ENCODE measurements around the gene CDKL2. TPM values are rescaled to one million over a fixed set of nuclear protein-coding genes. Genes with fewer than 3 reads are reported as not detected.
"Not testable (repeated sequence)": the region's sequence is repeated elsewhere in the genome, so short reads cannot be mapped to it uniquely, and the experiment has no call there.

The CDKL2 gene
- total and polyA plus RNA-seq, 4 donors: 10.1 to 25.1 (median 15.4) TPM

GRCh38 chr4:75545526-75545925, 84.8 kb downstream of the CDKL2 start:
- no peak for DNase-seq (ENCODE audit: low read depth in 4 of 6, low spot score in 6 of 6)
- H3K27ac ChIP-seq (ENCODE audit: low read depth, low read length): no peak overlapping the region
- H3K27me3 ChIP-seq (ENCODE audit: control insufficient read depth, insufficient read depth, low read length): no peaks in the 10 kb centered on the region
- no peaks in the 10 kb centered on the region for H3K9me3 ChIP-seq (ENCODE audit: control insufficient read depth, insufficient read depth, low read length)
- H3K36me3 ChIP-seq (ENCODE audit: control insufficient read depth, insufficient read depth, low read length): peaks cover 8% of the 10 kb centered on the region
- 93% methylated on average over 5 of the region's 5 CpGs for WGBS (ENCODE audit: insufficient coverage)
- H3K4me1 ChIP-seq (ENCODE audit: control insufficient read depth, insufficient read depth, low read length): no peaks in the 10 kb centered on the region
- no peak overlapping the region for H3K4me3 ChIP-seq (ENCODE audit: low read depth, low read length)

DNA sequence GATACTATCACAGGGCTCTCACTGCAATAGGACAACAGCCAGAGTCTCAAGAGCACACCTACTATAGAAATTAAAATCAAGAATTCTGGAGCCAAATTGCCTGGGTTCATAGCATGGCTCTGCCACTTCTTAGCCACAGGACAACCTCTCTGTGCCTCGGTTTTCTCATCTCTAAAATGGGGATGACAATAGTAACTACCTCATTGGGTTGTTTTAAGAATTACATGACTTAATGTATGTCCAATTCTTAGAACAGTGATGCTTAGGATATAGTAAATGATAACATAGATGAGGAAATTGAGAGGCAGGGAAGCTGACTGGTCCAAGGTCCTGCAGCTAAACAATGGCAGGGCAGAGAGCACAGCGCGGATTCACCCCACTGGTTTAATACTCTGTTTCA, 85.5 kb downstream of the CDKL2 start:
- peaks cover 8% of the 10 kb centered on the region for H3K36me3 ChIP-seq (ENCODE audit: control insufficient read depth, insufficient read depth, low read length)
- no peaks in the 10 kb centered on the region for H3K4me1 ChIP-seq (ENCODE audit: control insufficient read depth, insufficient read depth, low read length)
- H3K9me3 ChIP-seq (ENCODE audit: control insufficient read depth, insufficient read depth, low read length): no peaks in the 10 kb centered on the region
- no peak overlapping the region for H3K4me3 ChIP-seq (ENCODE audit: low read depth, low read length)
- no peaks in the 10 kb centered on the region for H3K27me3 ChIP-seq (ENCODE audit: control insufficient read depth, insufficient read depth, low read length)
- no peak for DNase-seq (ENCODE audit: low read depth in 4 of 6, low spot score in 6 of 6)
- no peak overlapping the region for H3K27ac ChIP-seq (ENCODE audit: low read depth, low read length)
- 94% methylated on average over 2 of the region's 3 CpGs for WGBS (ENCODE audit: insufficient coverage)

DNA sequence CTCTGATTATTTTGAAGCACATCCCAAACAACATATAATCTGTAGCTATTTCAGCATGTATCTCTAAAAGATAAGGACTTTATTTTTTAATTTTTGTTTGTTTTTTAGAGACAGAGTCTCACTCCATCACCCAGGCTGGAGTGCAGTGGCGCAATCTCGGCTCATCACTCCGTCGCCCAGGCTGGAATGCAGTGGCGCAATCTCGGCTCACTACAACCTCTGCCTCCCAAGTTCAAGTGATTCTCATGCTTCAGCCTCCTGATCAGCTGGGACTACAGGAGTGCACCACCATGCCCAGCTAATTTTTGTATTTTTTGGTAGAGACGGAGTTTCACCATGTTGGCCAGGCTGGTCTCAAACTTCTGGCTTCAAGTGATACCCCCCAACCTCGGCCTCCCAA, 86.1 kb downstream of the CDKL2 start:
- WGBS (ENCODE audit: insufficient coverage): 100% methylated on average over 6 of the region's 8 CpGs
- not testable (repeated sequence) for DNase-seq (ENCODE audit: low read depth in 4 of 6, low spot score in 6 of 6); H3K4me3 ChIP-seq (ENCODE audit: low read depth, low read length); H3K4me1 ChIP-seq (ENCODE audit: control insufficient read depth, insufficient read depth, low read length); H3K27ac ChIP-seq (ENCODE audit: low read depth, low read length); H3K27me3 ChIP-seq (ENCODE audit: control insufficient read depth, insufficient read depth, low read length); H3K9me3 ChIP-seq (ENCODE audit: control insufficient read depth, insufficient read depth, low read length); H3K36me3 ChIP-seq (ENCODE audit: control insufficient read depth, insufficient read depth, low read length)

DNA sequence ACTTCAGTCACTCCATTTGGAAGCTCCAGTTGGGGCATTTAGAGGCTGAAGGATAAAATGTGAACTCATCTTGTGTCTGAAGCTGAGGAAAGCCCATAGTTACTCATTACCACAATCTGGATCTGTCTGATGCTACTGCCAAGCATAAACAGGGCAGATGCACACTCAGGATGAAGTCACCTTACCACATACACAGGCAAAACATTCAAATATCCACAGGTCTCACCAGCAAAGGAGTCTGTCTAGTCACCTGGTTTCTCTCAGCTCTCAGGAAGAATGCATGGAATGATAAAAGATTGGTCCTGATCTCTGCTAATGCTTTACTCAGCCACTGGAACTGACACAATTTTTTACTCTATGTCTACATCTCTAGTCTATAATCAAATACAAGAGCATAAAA, 87.5 kb downstream of the CDKL2 start:
- Histone ChIP-seq H3K9me3 (ENCODE audit: control insufficient read depth, insufficient read depth, low read length) (no peaks in the 10 kb centered on the region), H3K27ac (ENCODE audit: low read depth, low read length) (no peak overlapping the region), H3K4me3 (ENCODE audit: low read depth, low read length) (no peak overlapping the region), H3K27me3 (ENCODE audit: control insufficient read depth, insufficient read depth, low read length) (no peaks in the 10 kb centered on the region), H3K4me1 (ENCODE audit: control insufficient read depth, insufficient read depth, low read length) (no peaks in the 10 kb centered on the region), H3K36me3 (ENCODE audit: control insufficient read depth, insufficient read depth, low read length) (peaks cover 8% of the 10 kb centered on the region)
- DNase-seq (ENCODE audit: low read depth in 4 of 6, low spot score in 6 of 6): no peak

DNA sequence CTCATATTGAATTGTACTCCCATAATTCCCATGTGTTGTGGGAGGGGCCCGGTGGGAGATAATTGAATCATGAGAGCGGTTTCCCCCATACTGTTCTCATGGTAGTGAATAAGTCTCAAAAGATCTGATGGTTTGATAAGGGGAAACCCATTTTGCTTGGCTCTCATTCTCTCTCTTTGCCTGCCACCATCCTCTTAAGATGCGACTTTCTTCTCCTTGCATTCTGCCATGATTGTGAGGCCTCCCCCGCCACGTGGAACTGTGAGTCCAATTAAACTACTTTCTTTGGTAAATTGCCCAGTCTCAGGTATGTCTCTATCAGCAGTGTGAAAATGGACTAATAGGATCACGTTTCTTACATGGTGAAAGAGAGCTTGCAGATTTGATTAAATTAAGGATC, 93.0 kb downstream of the CDKL2 start:
- WGBS (ENCODE audit: insufficient coverage): 84% methylated on average over 4 of the region's 6 CpGs

GRCh38 chr4:75533926-75534325, 96.4 kb downstream of the CDKL2 start:
- H3K27me3 ChIP-seq (ENCODE audit: control insufficient read depth, insufficient read depth, low read length); H3K4me1 ChIP-seq (ENCODE audit: control insufficient read depth, insufficient read depth, low read length); H3K4me3 ChIP-seq (ENCODE audit: low read depth, low read length); H3K9me3 ChIP-seq (ENCODE audit: control insufficient read depth, insufficient read depth, low read length); H3K36me3 ChIP-seq (ENCODE audit: control insufficient read depth, insufficient read depth, low read length); H3K27ac ChIP-seq (ENCODE audit: low read depth, low read length); DNase-seq (ENCODE audit: low read depth in 4 of 6, low spot score in 6 of 6): not testable (repeated sequence)

More for the DNA sequence above, 93.0 kb downstream of the CDKL2 start:
- not testable (repeated sequence) for H3K4me1 ChIP-seq (ENCODE audit: control insufficient read depth, insufficient read depth, low read length); H3K9me3 ChIP-seq (ENCODE audit: control insufficient read depth, insufficient read depth, low read length); H3K36me3 ChIP-seq (ENCODE audit: control insufficient read depth, insufficient read depth, low read length); H3K27ac ChIP-seq (ENCODE audit: low read depth, low read length); H3K27me3 ChIP-seq (ENCODE audit: control insufficient read depth, insufficient read depth, low read length); DNase-seq (ENCODE audit: low read depth in 4 of 6, low spot score in 6 of 6); H3K4me3 ChIP-seq (ENCODE audit: low read depth, low read length)

DNA sequence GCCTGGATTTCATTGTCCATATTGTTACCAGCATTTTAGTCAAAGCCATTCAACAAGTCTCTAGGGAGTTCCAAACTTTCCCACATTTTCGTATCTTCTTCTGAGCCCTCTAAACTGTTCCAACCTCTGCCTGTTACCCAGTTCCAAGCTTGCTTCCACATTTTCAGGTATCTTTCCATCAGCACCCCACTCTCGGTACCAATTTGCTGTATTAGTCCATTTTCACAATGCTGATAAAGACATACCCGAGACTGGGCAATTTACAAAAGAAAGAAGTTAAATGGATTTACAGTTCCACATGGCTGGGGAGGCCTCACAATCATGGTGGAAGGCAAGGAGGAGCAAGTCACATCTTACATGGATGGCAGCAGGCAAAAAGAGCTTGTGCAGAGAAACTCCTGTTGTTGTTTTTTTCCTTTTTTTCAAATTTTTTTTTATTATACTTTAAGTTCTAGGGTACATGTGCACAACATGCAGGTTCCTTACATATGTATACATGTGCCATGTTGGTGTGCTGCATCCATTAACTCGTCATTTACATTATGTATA, 96.9 kb downstream of the CDKL2 start:
- H3K9me3 ChIP-seq (ENCODE audit: control insufficient read depth, insufficient read depth, low read length); DNase-seq (ENCODE audit: low read depth in 4 of 6, low spot score in 6 of 6); H3K27ac ChIP-seq (ENCODE audit: low read depth, low read length); H3K4me3 ChIP-seq (ENCODE audit: low read depth, low read length); H3K36me3 ChIP-seq (ENCODE audit: control insufficient read depth, insufficient read depth, low read length); H3K4me1 ChIP-seq (ENCODE audit: control insufficient read depth, insufficient read depth, low read length); H3K27me3 ChIP-seq (ENCODE audit: control insufficient read depth, insufficient read depth, low read length): not testable (repeated sequence)
- 100% methylated on average over 2 of the region's 4 CpGs for WGBS (ENCODE audit: insufficient coverage)

- not testable (repeated sequence) for DNase-seq (ENCODE audit: low read depth in 4 of 6, low spot score in 6 of 6); H3K9me3 ChIP-seq (ENCODE audit: control insufficient read depth, insufficient read depth, low read length); H3K27me3 ChIP-seq (ENCODE audit: control insufficient read depth, insufficient read depth, low read length); H3K27ac ChIP-seq (ENCODE audit: low read depth, low read length); H3K4me1 ChIP-seq (ENCODE audit: control insufficient read depth, insufficient read depth, low read length); H3K36me3 ChIP-seq (ENCODE audit: control insufficient read depth, insufficient read depth, low read length); H3K4me3 ChIP-seq (ENCODE audit: low read depth, low read length)
- 100% methylated on average over 3 of the region's 7 CpGs for WGBS (ENCODE audit: insufficient coverage)
Observed at GRCh38 chr4:75531536-75532143, 98.7 kb downstream of the CDKL2 start.

- WGBS (ENCODE audit: insufficient coverage): 100% methylated on average over 1 of the region's 2 CpGs
- H3K36me3 ChIP-seq (ENCODE audit: control insufficient read depth, insufficient read depth, low read length): peaks cover 8% of the 10 kb centered on the region
Observed at GRCh38 chr4:75530556-75531322, 99.6 kb downstream of the CDKL2 start.

More at GRCh38 chr4:75530556-75531322, 99.6 kb downstream of the CDKL2 start:
- H3K27ac ChIP-seq (ENCODE audit: low read depth, low read length): no peak overlapping the region
- no peak for DNase-seq (ENCODE audit: low read depth in 4 of 6, low spot score in 6 of 6)
- no peak overlapping the region for H3K4me3 ChIP-seq (ENCODE audit: low read depth, low read length)
- peaks cover 1% of the 10 kb centered on the region for H3K9me3 ChIP-seq (ENCODE audit: control insufficient read depth, insufficient read depth, low read length)
- no peaks in the 10 kb centered on the region for H3K4me1 ChIP-seq (ENCODE audit: control insufficient read depth, insufficient read depth, low read length)
- H3K27me3 ChIP-seq (ENCODE audit: control insufficient read depth, insufficient read depth, low read length): no peaks in the 10 kb centered on the region

Measured in spinal cord (tissue), 10 donors.